WERI-Rb-1 (cell line): ENCODE measurements around the gene SRSF10.
"Not testable (repeated sequence)": the region's sequence is repeated elsewhere in the genome, so short reads cannot be mapped to it uniquely, and the experiment has no call there.

Source experiments
- DNase-seq: peaks from one replicate; pipeline ENCODE4 v3.0.0-alpha.2; 2020
- H3K27ac ChIP-seq: fragments of 250-450 bp; sonication (Bioruptor Pico); 2 replicates; pipeline ENCODE4 v1.5.1; 2020; ENCODE audit warnings: mild to moderate bottlenecking, moderate library complexity
- H3K27me3 ChIP-seq: fragments of 250-450 bp; sonication (Bioruptor Pico); 2 replicates; pipeline ENCODE4 v1.5.1; 2021; ENCODE audit warnings: mild to moderate bottlenecking, low read depth, moderate library complexity; ENCODE audit not compliant: insufficient read depth, severe bottlenecking
- H3K36me3 ChIP-seq: fragments of 250-450 bp; sonication (Bioruptor Pico); 2 replicates; pipeline ENCODE4 v1.5.1; 2020; ENCODE audit warnings: mild to moderate bottlenecking, moderate library complexity
- H3K4me3 ChIP-seq: 2 replicates; pipeline ENCODE4 v1.5.1; 2011; ENCODE audit warnings: low read depth, mild to moderate bottlenecking, control low read depth, low read length
- H3K9me3 ChIP-seq: fragments of 250-450 bp; sonication (Bioruptor Pico); 2 replicates; pipeline ENCODE4 v1.5.1; 2021; ENCODE audit warnings: mild to moderate bottlenecking, moderate library complexity; ENCODE audit not compliant: severe bottlenecking
- CTCF ChIP-seq: IDR thresholded peaks from 2 replicates; pipeline ENCODE4 v1.5.1; 2011; ENCODE audit warnings: low read depth, mild to moderate bottlenecking, control low read depth, inconsistent platforms, low read length

SRSF10 gene

GRCh38 chr1:23960291-23961020, 19.7 kb downstream of the SRSF10 start:
- Histone ChIP-seq H3K27me3 (no peaks in the 10 kb centered on the region), H3K9me3 (no peaks in the 10 kb centered on the region), H3K36me3 (peaks cover 38% of the 10 kb centered on the region), H3K27ac (peak overlapping the region; percentile 99), H3K4me3 (peak overlapping the region; percentile 90)
- no peak for TF ChIP-seq CTCF
- DNase-seq: no peak

- DNase-seq: peak; percentile 98
- Histone ChIP-seq H3K27ac (peak within 1 kb of the TSS; percentile 99), H3K4me3 (peak within 1 kb of the TSS; percentile 90), H3K36me3 (peaks cover 30% of the 10 kb centered on the region), H3K9me3 (no peaks in the 10 kb centered on the region), H3K27me3 (no peaks in the 10 kb centered on the region)
- TF ChIP-seq CTCF: no peak
These were observed 20.5 kb downstream of the SRSF10 start, which contains the start of gene PNRC2 for GRCh38 chr1:23959461-23960290. TSS of gene PNRC2 (plus strand) at chr1:23959828. CDS start at chr1:23961458, 1,630 bp downstream.

- no peak for TF ChIP-seq CTCF
- no peaks in the 10 kb centered on the region for H3K27me3 ChIP-seq
- peaks cover 23% of the 10 kb centered on the region for H3K36me3 ChIP-seq
- H3K27ac ChIP-seq: peak overlapping the region; percentile 99
- DNase-seq: peak; percentile 93
- H3K4me3 ChIP-seq: peak overlapping the region; percentile 90
- no peaks in the 10 kb centered on the region for H3K9me3 ChIP-seq
These were observed 21.2 kb downstream of the SRSF10 start for GRCh38 chr1:23958810-23959460.

GRCh38 chr1:23958040-23958809, 21.9 kb downstream of the SRSF10 start:
- not testable (repeated sequence) for H3K27me3 ChIP-seq, DNase-seq, H3K9me3 ChIP-seq
- Histone ChIP-seq H3K4me3 (peak overlapping the region; percentile 90), H3K27ac (peak overlapping the region; percentile 99), H3K36me3 (peaks cover 17% of the 10 kb centered on the region)

- no peaks in the 10 kb centered on the region for H3K9me3 ChIP-seq
- H3K4me3 ChIP-seq: peak overlapping the region; percentile 23
- H3K27me3 ChIP-seq: no peaks in the 10 kb centered on the region
- no peak for TF ChIP-seq CTCF
- peaks cover 15% of the 10 kb centered on the region for H3K36me3 ChIP-seq
- H3K27ac ChIP-seq: peak overlapping the region; percentile 99
- DNase-seq: peak; percentile 64
These were observed 23.0 kb downstream of the SRSF10 start for GRCh38 chr1:23957096-23957495.
